Hematopoietic multipotent progenitor cell treated with erythropoietin and hydrocortisone succinate and interleukin-3 and kit ligand, for 8 days (in vitro differentiated cells): ENCODE data around the gene COX10.

Experiments used
- DNase-seq: peaks from one replicate; pipeline ENCODE4 v3.0.0-alpha.2; 2015

Gene COX10

GRCh38 chr17:14072881-14073280, 3.6 kb downstream of the COX10 start:
- DNase-seq, result no peak

- DNase-seq, result peak; percentile 24
These were observed 8.7 kb downstream of the COX10 start for GRCh38 chr17:14078027-14078426.

GRCh38 chr17:14080847-14081251, 11.5 kb downstream of the COX10 start:
- no peak for DNase-seq

GRCh38 chr17:14082848-14083247, 13.5 kb downstream of the COX10 start:
- DNase-seq, result no peak

GRCh38 chr17:14084955-14085354, 15.7 kb downstream of the COX10 start:
- no peak for DNase-seq

- DNase-seq, result no peak
These were observed 16.9 kb downstream of the COX10 start for GRCh38 chr17:14086189-14086588.

- no peak for DNase-seq
These were observed 19.9 kb downstream of the COX10 start for GRCh38 chr17:14089179-14089578.

- DNase-seq, result no peak
These were observed 22.1 kb downstream of the COX10 start for GRCh38 chr17:14091367-14091766.

GRCh38 chr17:14092808-14093207, 23.5 kb downstream of the COX10 start:
- no peak for DNase-seq

GRCh38 chr17:14094676-14095601, 25.6 kb downstream of the COX10 start:
- no peak for DNase-seq

GRCh38 chr17:14095631-14096030, 26.3 kb downstream of the COX10 start:
- no peak for DNase-seq

GRCh38 chr17:14098246-14098645, 28.9 kb downstream of the COX10 start:
- no peak for DNase-seq

- no peak for DNase-seq
These were observed 32.7 kb downstream of the COX10 start for GRCh38 chr17:14101976-14102375.

- no peak for DNase-seq
These were observed 34.5 kb downstream of the COX10 start for GRCh38 chr17:14103836-14104235.

GRCh38 chr17:14104734-14105133, 35.4 kb downstream of the COX10 start:
- no peak for DNase-seq

- no peak for DNase-seq
These were observed 38.6 kb downstream of the COX10 start for GRCh38 chr17:14107889-14108288.

GRCh38 chr17:14112407-14112806, 43.1 kb downstream of the COX10 start:
- DNase-seq, result no peak

GRCh38 chr17:14113137-14113536, 43.8 kb downstream of the COX10 start:
- no peak for DNase-seq

GRCh38 chr17:14116263-14117024, 47.1 kb downstream of the COX10 start:
- DNase-seq, result no peak

- DNase-seq, result no peak
These were observed 49.6 kb downstream of the COX10 start for GRCh38 chr17:14118951-14119350.

- DNase-seq, result no peak
These were observed 50.2 kb downstream of the COX10 start for GRCh38 chr17:14119546-14119945.

GRCh38 chr17:14121952-14122351, 52.6 kb downstream of the COX10 start:
- DNase-seq, result no peak

GRCh38 chr17:14123619-14124278, 54.4 kb downstream of the COX10 start:
- no peak for DNase-seq

GRCh38 chr17:14124854-14125253, 55.5 kb downstream of the COX10 start:
- no peak for DNase-seq
